ENCODE data around the gene RAB21. TPM values are rescaled to one million over a fixed set of nuclear protein-coding genes. Genes with fewer than 3 reads are reported as not detected.

RAB21 gene
- total RNA-seq, 1 donor from 2014 or later = 31.0 TPM

DNA sequence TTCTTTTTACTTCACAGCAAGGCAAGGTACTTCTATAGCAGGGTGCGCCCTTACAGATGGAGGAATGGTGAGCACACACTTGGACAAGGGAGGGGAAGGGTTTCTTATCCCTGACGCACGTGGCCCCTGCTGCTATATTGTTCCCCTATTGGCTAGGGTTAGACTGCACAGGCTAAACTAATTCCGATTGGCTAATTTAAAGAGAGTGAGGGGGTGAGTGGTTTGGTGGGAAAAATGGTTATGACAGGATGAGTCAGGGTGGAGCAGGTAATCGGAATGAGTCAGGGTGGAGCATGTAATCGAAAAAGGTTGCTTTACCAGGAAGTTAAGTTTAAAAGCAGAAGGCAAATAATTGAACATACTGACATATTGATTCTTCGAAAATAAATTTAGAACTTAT is 23.7 kb upstream of the RAB21 start:
- Histone ChIP-seq H3K36me3 (ENCODE audit: control insufficient read depth, insufficient read depth, low read length) (no peaks in the 10 kb centered on the region), H3K27me3 (ENCODE audit: control insufficient read depth, insufficient read depth, low read length) (no peaks in the 10 kb centered on the region), H3K4me3 (ENCODE audit: low read depth, low read length) (no peak overlapping the region)
- TF ChIP-seq, protein P1, sequence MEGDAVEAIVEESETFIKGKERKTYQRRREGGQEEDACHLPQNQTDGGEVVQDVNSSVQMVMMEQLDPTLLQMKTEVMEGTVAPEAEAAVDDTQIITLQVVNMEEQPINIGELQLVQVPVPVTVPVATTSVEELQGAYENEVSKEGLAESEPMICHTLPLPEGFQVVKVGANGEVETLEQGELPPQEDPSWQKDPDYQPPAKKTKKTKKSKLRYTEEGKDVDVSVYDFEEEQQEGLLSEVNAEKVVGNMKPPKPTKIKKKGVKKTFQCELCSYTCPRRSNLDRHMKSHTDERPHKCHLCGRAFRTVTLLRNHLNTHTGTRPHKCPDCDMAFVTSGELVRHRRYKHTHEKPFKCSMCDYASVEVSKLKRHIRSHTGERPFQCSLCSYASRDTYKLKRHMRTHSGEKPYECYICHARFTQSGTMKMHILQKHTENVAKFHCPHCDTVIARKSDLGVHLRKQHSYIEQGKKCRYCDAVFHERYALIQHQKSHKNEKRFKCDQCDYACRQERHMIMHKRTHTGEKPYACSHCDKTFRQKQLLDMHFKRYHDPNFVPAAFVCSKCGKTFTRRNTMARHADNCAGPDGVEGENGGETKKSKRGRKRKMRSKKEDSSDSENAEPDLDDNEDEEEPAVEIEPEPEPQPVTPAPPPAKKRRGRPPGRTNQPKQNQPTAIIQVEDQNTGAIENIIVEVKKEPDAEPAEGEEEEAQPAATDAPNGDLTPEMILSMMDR (IDR thresholded peaks at IDR 0.05; ENCODE audit: insufficient read depth, low read length, poor library complexity, severe bottlenecking) = no peak
- DNase-seq (ENCODE audit: low read depth) = no peak

DNA sequence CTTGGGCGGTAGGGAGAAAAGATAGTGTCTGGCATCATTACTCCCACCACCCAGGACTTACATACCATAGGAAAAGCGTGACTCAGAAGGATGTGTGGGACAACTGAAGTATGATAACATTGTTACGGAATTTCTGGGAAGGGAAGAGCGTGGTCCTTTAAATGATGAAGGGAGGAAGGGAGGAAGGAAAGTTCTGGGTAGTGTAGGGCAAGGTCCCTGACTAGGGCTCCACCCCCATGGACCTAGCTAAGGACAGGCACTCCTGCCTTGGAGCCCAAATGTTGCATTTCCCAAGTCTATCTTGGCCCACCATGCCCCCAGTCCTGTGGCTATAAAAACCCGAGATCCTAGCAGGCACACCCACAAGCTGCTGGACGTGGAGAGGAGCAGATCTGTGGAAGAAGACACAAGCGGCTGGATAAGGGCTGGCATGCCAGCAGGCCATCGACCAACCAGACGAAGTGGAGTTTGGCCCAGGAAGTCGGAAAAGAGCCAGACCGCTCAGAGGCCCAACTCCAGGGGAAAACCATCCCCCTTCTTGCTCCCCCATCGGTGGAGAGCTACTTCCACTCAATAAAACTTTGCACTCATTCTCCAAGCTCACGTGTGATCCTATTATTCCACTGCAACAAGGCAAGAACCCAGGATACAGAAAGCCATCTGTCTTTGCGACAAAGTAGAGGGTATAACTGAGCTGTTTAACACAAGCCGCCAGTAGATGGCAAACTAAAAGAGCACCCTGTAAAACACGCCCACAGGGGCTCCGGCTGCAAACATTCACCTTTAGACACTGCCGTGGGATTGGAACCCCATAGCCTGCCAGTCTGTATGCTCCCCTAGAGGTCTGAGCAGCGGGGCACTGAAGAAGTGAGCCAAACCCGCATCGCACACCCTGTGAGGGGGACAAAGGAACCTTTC is 23.0 kb upstream of the RAB21 start:
- no peak overlapping the region for H3K4me3 ChIP-seq (ENCODE audit: low read depth, low read length)

DNA sequence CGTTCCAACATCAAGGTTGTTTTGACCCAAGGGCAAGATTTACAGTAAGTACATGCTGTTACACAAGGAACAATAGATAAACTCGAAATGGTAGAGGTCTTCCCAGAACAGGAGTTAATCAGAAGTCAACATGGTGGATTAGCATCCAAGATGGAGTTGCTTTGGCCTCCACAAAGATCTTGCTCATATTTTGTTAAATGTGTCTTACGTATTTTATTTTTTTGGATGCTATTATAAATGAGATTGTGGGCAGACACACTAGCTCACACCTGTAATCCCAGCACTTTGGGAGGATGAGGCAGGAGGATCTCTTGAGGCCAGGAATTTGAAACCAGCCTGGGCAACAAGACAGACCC is 22.3 kb upstream of the RAB21 start:
- Histone ChIP-seq H3K4me3 (ENCODE audit: low read depth, low read length) (no peak overlapping the region), H3K27me3 (ENCODE audit: control insufficient read depth, insufficient read depth, low read length) (no peaks in the 10 kb centered on the region), H3K36me3 (ENCODE audit: control insufficient read depth, insufficient read depth, low read length) (no peaks in the 10 kb centered on the region)
- TF ChIP-seq, protein P1 (IDR thresholded peaks at IDR 0.05; ENCODE audit: insufficient read depth, low read length, poor library complexity, severe bottlenecking) = no peak
- no peak for DNase-seq (ENCODE audit: low read depth)

More for the DNA sequence above, 23.0 kb upstream of the RAB21 start:
- TF ChIP-seq, protein P1 (IDR thresholded peaks at IDR 0.05; ENCODE audit: insufficient read depth, low read length, poor library complexity, severe bottlenecking) = no peak
- H3K27me3 ChIP-seq (ENCODE audit: control insufficient read depth, insufficient read depth, low read length) = no peaks in the 10 kb centered on the region
- H3K36me3 ChIP-seq (ENCODE audit: control insufficient read depth, insufficient read depth, low read length) = no peaks in the 10 kb centered on the region
- no peak for DNase-seq (ENCODE audit: low read depth)

DNA sequence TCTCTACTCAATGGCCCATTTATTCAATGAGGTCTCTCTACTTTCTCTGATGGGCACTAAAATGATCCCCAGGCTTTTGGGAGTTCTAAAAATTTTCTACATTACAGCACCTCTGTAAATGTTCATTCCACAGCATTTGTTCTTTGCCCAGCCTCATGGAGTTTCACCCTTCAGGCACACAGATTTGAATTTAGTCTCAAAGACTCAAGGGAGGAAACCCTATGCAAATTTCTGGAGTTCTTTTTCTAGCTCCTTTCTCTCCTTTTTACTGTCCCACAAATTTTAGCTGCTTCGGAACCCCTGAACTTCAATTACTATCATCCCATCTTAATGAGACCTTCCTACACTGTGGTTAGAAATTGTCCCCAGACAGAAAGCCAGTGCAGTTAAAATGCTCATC is 17.5 kb upstream of the RAB21 start:
- H3K4me3 ChIP-seq (ENCODE audit: low read depth, low read length) = no peak overlapping the region
- no peaks in the 10 kb centered on the region for H3K36me3 ChIP-seq (ENCODE audit: control insufficient read depth, insufficient read depth, low read length)
- no peak for DNase-seq (ENCODE audit: low read depth)
- TF ChIP-seq, protein P1 (IDR thresholded peaks at IDR 0.05; ENCODE audit: insufficient read depth, low read length, poor library complexity, severe bottlenecking) = no peak
- H3K27me3 ChIP-seq (ENCODE audit: control insufficient read depth, insufficient read depth, low read length) = no peaks in the 10 kb centered on the region

DNA sequence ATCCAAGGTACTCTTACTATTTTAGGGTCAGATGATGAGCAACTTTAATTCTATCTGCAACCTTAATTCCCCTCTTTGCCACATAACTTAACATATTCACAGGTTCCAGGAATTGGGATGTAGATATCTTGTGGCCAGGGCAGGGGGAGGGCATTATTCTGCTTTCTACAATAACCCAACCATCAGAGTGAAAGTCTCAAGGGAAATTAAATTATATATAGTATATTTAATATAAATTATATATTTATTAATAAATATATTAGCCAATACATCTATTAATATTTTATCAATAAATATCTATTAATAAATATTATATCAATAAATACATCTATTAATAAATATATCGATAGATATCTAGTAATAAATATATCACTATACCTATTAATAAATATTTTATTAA is 11.7 kb upstream of the RAB21 start:
- no peak for DNase-seq (ENCODE audit: low read depth)
- Histone ChIP-seq H3K4me3 (ENCODE audit: low read depth, low read length) (no peak overlapping the region), H3K27me3 (ENCODE audit: control insufficient read depth, insufficient read depth, low read length) (no peaks in the 10 kb centered on the region), H3K36me3 (ENCODE audit: control insufficient read depth, insufficient read depth, low read length) (no peaks in the 10 kb centered on the region)
- TF ChIP-seq, protein P1 (IDR thresholded peaks at IDR 0.05; ENCODE audit: insufficient read depth, low read length, poor library complexity, severe bottlenecking) = no peak

Measured in kidney epithelial cell (primary cell).